OCI-M1 (cell line): ENCODE data around the gene ABHD14A.

Experiments
- DNase-seq: peaks from one replicate; lab custom pipeline; 2025; lab: John Stamatoyannopoulos, UW

The ABHD14A gene

DNA sequence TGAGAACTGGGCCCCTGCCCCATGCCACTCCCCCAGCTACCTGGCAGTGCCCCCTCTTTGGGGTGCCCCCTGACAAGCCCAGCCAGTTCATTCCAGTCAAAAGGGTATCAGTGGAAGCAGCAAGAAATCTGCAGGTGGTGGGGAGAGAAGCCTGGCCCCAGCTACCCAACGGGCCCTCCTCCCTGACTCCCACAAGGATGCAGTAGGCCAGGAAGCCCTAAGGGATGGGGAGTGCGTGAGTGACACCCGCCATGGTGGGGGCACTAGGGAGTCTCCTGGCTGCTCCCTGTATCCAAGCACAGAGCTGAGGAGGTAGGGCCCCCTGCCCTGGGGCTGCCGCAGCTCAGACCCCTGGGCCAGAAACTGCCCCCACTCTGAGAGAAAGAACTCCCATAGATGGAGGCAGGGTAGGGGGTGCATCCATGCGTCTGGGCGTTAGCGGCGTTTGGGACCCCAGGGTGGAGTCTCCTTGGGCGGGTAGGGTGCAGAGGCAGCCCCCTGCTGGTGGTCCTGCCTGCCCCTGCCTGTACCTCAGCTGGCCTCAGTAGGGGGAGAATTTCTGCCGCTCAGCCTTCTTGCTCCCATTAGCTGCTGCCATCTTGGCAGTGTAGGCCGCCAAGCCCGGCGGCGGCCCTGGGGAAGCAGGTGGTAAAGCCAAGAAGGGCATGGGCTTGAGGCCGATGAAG lies 17.2 kb upstream of the ABHD14A start:
- DNase-seq = no peak

DNA sequence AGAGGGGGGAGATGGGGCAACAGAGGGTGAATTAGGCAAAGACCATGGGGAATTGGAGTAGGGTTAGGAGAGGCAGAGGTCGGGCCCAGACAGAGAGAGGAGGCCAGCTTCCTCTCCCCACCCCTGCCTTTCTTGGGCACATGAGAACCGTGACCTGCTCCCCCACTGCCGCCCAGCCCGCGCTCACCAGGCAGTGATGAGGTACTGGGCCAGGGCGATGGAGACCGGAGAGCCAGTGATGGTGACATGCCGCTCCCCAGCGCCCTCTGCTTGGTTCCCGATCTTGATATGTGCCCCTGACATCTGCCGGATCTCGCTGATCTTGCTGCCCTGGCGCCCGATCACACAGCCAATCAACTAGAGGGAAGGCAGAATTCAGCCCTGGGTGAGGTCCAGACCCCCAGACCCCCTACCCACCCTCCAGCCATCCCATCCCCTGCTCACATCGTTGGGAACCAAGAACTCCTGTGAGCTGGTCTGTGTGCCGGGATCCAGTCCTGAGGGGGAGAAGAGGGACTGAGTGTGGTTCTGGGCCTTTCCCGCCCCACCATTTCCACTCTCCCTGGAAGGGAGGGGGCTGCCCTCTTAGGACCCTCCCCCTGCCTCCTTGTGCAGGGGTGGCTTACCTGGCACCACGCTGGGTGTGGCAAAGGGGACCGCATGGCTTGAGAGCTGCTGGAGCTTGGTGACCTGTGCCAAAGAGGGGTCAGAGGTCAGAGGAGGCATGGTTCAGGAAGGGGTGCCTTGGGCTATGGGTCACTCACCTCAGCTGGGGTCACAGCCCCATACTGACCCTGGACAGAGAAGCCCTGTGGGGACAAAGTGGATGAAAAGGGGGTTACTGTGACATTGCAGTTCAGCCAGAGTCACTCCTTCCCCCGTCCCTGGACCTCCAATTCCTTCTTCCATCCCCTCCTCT lies 16.0 kb upstream of the ABHD14A start:
- DNase-seq = no peak

DNA sequence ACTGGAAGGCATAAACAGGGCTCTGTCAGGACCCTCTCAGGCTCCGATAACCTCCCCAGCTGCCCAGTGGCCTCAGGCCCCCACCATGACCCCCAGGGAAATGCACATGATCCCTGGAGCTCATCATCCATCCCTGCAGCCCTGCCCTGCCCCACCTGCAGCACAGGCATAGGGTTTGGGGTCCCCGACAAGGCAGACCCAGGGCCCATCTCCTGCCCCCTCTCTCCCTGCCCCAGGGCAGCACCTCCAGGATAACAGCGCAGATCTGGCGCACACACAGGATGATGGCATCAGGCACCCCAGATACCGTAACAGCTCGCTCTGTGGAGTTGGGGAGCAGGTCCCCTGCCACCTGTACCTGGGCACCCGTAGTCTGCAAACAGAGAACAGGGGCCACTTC lies 15.2 kb upstream of the ABHD14A start:
- DNase-seq = no peak

DNA sequence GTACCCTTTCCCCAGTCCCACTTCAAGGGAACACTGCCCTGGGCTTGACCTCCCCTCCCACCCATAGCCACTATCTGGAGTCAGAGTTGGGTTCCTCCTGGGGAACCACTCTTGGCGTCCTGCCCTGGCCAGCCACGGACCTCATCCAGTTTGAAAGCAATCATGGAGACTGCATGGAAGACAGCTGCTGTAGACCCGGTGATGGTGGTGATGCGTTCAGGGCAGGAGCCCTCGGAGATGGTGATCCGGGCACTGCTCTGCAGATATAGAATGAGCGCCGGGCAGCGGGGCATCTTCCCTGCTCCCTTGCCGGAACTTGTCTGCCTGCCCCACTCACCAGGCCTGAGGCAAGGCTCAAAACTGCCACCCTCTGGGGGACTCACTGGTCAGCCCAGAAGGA lies 14.5 kb upstream of the ABHD14A start:
- no peak for DNase-seq

DNA sequence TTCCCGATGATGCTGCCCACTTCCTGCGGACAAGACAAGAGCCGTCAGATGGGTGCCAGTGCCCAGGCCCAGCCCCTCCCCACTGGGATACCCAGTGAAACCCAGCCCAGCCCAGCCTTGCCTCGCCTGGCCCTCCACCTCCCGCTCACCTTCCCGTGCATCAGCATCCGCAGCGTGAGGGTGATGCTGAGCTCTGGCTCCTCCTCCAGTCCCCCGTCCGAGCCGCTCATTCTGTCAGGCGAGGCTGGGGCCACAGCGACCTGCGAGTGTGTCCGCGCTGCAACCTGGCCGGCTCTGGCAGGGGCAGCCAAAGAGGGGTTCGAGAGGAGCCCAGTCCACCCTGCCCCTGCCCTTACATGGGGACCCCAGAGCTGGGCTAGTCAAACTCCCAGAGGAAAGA lies 13.9 kb upstream of the ABHD14A start:
- no peak for DNase-seq

DNA sequence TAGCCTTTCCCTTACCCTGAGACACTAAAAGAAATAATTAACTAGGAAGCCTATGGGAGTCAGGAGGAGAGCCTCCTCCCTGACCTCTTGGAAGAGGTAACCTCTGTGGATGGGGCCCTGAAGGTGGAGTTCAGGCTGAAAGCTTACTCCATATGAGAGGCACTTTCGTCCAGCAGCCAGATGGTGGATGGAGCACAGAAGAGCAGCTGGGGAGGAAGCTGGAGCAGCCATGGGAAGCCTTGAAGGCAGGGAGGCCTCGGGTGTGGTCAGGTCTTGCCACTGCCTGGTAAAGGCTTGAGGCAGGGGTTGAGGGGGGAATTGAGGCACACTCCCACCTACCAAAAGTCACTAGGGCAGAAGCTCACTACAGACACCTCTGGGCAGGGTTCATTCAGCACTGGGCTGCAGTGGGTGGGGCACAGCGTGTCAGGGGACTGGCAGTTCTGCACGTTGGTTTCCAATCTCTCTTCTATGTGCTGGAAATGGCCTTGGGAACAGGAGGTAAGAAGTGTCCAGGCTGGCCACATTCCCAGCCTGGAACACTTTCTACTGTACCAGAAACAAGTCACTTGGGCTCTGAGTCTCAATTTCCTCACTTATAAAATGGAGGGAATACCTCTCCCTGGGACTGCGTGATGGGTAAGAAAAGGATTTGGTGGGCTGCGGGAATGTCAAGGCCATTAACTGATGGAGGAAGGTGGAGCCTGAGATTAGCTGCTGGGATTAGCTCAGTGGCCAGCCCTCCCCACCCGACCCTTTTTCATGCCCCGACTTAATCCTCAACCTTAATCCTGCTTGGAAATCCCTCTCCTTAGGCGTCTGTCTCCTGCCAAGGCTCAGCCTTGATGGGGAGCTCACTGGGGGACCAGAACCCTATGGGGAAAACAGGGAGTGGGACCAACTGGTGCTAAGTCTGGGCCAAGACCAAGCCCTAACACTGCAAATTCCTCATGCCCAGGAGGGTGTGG lies 13.0 kb upstream of the ABHD14A start:
- no peak for DNase-seq

DNA sequence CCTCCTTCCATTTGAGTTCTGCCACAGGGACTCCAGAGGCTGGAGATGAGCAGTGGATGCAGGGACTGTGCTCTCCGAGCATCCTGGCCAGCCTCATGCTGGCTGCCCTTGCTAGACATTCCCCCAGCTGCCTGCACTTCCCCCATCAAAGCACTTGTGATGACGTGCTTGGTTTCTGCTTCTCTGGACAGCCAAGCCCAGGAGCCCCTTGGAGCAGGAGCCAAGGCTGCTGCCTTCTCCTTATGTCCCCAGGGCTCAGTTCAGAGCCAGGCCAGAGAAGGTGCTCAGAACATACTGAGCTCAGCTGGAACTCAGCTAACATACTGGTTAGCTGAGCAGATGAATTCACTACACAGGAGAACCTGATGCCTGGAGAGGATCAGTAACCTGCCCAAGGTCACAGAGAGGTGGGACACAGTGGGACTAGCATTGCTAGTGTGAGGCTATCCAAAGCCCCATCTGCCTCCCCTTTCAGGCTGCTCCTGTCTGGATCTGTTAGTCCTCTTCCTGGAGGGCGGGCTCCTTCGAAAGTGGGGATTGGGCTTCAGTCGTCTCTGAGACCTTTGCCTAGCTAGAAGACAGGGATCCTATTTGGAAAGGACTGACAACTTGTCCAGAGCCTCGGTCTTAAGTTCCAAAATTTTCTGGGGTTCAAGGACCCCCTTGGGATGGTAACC lies 11.9 kb upstream of the ABHD14A start:
- DNase-seq = no peak

DNA sequence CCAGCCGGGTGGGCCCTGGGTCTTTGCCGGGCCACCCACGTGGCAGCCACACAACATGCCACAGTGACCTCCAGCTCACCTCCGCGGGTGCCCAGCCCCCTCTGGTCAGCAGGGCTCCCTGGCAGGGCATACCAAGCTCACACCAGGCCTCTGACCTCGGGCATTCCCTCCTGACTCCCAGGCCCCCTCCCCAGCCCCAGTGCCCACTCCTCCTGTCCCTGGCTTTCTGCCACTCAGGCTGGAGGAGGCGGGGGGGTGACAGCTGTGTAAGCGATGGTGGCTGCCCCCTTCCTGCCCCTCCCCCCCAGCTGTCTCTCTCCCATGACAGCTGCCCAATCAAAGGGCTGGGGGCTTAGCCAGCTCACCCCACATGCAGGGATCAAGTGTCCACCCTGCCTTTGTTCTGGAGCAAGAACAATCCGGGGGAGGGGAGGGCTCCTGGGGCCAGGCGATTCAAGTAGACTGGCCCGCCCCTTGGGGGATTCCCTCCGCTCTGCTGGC lies 10.9 kb upstream of the ABHD14A start:
- no peak for DNase-seq

DNA sequence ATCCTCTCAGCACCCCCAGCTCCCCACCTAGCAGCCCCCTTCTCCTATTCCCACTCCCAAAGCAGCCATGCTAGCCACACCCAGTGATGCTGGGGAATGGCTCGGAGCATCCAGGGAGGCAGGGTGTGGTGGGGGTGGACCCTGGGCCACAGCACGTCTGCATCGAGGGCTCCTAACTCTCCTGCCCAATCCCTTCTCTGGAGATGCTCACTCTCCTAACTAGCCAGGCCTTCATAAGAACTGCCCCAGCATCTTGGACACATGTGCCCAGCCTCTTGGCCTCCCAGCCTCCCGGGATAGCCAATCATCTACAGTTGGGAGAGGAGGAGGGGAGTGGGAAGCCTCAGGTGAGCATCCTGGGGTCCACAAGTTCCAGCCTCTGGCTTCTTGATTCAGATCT lies 10.3 kb upstream of the ABHD14A start:
- DNase-seq = no peak

DNA sequence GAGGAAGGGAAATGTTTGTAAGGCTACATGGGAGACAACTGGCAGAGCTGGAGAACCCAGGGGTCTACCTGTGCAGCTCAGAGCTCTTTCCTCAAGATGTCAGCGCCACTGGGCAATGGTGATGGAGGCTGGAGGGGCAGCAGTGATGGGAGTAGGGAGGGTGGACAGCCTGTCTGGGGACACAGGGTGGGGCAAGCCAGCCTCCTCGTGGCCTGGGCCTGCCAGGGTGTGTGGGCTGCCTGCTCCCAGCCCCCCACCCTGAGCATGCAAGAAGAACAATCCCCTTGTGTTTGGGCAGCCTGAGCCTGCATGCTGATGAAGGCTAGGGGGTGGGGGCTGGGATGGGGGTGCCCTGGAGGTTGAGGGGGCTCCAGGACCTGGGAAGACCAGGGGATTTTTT lies 8.8 kb upstream of the ABHD14A start:
- no peak for DNase-seq

DNA sequence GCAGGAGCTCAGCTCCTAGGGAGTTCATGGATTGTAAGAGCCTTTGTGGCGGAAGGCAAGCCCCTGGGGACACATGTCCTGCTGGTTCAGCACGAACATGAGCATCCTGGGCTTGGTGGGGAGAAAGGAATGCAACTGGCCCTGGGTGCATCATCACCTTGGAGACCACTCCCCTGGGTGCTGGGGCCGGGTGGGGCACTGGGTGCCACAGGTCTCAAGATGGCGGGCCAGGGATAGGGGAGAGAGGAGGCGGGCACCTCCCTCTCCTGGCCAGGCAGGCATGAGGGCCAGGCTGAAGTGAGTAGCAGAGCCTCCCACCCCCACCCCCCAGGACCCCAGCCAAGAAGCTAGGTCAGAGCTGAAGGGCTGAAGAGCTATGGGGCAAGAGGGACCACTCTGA lies 8.4 kb upstream of the ABHD14A start:
- no peak for DNase-seq

DNA sequence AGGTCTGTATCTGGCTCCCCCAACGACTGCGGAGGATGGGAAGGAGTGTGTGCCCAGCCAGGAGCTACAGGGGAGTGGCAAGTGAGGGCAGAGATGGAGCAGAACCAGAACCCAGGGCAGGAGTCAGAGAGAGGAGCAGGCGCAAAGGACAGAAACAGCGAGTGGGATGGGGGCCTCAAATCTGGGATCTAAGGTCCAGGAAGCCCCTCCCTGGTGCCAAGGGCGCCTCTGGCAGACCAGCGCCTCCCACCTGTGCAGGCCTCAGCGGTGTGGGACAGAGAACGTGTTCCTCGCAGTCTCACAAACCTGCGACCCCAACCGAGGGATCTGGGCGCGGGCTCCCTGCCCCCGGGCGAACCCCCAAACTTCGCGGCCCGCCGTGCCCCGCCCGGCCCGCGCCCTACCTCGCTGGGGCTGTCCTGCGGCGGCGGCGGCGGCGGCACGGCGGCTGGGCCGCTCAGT lies 7.9 kb upstream of the ABHD14A start:
- DNase-seq = no peak

DNA sequence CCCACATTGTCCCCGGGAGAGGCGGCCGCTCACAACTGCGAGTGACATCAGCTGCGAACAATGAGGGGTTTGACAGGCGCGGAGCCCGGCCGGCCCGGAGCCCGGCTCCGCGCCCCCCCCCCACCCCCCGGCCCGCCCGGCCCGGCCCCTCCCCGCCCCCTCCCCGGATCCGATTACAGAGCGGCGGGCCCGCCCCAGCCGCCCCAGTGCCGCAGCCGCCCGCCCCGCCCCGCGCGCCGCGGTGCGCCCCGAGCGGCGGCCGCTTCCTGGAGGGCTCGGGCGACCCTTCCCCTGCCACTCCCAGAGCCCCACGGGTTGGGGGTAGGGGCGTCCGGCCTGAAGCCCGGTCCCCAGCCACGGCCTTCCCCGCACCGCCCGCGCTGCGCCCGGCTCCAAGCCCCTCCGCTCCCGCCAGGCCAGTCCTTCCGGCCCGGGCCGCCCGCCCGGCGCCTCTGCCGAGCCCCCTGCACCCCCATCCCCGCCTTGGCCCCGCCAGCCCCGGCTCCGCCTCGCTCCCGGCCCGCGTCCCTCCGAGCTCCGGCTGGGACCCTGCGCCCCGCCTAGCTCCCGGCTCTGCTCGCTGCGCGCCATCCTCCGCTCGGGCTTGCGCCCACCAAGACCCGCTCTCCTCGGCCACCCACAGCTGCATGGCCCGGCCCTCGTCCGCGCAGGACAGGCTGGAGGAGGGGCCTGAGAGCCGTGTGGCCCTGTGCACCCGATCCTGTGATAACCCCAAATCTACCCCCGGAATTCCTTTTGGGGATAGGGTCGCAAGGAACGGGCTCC lies 7.3 kb upstream of the ABHD14A start, which contains the start of gene PCBP4:
TSS of gene PCBP4 (minus strand) at position 71 of the 786 bp plus-strand sequence. CDS start 6,214 bp downstream, outside the sequence.
- DNase-seq = peak; percentile 22

DNA sequence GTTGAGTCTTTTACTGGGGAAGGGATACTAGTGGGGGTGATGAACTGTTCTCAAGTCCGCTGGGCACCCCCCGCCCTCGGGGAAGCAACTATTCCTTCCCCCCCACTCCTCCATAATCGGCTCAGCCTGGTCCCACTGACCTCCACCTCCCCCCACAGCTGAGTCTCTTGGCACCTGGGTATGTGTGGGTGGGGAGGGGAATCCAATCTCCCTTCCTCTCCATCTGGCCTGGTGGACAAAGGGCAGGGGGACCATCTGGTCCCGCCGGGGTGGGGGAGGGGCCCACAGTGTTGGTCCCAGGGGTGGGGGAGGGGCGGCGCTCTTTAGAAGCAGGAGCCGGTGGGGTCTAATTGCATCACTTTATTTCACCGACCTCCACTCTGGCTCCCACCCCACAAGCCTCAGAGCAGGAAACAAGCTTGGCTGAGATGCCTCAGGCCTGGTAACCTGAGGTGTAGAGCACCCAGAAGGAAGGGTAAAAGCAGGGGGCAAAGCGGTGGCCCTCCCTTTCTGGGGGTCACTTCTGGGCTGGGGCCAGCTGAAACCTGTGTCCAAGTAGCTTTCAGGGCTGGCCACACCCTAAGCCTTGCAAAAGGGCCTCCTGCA lies 6.6 kb upstream of the ABHD14A start:
- DNase-seq = no peak

DNA sequence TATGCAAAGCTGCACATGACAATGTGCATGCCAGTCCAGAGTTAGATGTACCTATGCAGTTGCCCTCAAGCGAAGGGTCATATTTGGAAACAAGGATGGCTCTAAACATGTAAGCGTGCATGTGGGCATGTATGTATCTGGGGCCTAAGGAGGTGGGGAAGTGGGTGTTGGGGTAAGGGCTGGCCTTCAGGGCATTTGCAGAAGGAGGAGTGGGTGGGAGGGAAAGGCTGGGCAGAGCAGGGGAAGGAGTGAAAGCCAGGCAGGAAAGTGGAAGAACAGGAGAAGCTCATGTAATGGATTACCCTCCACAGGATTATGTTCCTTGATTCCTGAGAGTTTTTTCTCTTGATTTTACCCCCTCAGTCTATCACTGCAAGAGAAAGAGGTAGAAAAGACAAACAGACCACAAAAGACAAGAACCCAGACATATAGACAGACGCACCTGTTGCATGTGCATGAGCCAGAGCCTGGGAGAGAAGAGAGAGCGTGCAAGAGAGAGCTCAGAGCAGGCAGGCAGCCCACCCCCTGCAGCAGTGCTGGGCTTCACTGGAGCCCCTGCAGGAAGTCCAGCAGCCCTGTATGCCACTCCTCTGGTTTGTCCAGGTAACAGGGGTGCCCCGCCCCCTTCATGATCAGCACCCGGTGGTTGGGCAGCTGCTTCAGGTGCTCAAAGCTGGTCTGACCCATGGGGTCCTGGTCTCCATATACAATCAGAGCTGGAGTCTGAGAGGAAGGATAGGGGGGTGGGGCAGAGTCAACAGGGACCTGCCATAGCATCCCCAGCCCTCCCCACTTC lies 5.8 kb upstream of the ABHD14A start:
- DNase-seq = no peak

DNA sequence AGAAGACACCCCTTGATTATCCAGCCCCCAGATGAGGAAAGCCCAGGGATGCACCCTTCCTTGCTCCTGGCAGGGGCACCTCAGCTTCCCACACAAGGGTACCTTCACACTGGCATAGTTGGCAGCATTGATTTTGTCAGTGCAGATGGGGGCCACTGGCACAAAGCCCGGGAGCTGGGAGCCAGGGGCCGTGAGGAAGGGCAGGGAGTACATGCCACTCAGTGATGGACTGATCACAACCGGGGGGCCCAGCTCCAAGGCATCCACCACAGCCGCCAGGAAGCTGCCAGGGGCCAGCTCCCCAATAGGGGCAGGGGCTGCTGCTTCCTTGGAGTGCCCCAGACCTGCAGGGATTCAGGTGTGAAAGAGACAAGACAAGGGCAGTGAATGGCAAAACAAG lies 5.0 kb upstream of the ABHD14A start:
- DNase-seq = no peak

DNA sequence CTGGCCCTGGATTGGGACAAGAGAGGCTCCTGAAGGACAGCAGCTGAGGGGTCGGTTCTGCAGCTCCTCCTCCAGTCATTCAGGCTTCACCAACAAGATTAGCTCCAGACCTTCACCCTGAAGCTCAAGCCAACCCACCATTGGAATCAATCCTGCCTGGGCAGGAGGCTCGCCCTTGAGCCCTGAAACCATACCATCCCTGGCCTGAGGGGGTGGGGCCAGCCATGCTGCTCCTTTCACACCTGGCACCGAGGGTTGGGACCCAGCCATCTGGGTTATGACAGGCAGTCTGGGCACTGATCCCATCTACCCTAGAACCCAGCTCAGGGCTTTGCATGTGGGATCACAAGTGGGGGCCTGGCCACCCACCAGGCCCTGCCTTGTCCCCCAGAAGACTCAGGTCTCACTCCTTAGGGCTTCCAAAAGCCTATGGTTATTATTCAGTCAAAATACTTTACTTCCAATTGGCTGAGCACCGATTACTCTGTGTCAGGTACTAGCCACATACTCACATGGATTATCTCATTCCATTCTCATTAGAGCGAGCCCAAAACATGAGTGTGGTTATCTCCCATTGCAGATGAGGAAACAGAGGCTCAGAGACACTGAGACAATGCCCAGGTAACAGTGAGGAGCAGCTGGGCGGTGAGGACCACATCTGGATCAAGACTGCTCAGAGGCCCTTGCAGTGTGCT lies 4.1 kb upstream of the ABHD14A start:
- DNase-seq = no peak

DNA sequence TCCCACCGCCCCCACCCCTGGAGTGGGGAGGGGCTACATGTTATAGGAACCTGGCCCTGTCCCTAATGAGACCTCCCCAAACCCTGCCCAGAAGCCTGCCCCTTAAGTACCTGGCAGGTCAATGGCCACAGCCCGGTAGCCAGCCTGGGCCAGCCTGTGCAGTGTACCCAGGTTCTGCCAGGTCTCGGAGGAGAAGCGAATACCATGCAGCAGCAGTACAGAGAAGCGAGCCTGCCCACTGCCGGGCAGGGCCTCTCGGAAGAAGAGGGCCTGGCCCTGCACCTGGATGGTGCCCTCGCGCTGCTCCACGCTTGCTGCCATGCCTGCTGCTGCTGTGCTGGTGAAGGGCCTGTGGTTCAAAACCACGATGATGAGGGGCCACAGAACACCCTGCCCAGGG lies 3.5 kb upstream of the ABHD14A start:
- DNase-seq = no peak
